Stomach (tissue), 9 donors: ENCODE data around the gene PLRG1. TPM values are rescaled to one million over a fixed set of nuclear protein-coding genes. Genes with fewer than 3 reads are reported as not detected.

ENCODE experiments used
- DNase-seq, 2 donors: peaks; one replicate each; pipeline versions ENCODE4 v3.0.0 to v3.0.0-alpha.2; 2013 to 2019
- H3K27ac ChIP-seq, 5 donors: fragments of 200-600 bp in 4 of 5; sonication (generic) in 4 of 5; one replicate each; pipeline ENCODE4 v1.5.1; 2013 to 2019; ENCODE audit warnings: mild to moderate bottlenecking in 1 of 5, moderate library complexity in 1 of 5
- H3K27me3 ChIP-seq, 3 donors: fragments of 200-600 bp; sonication (generic); one replicate each; pipeline ENCODE4 v1.5.1; 2017 to 2019; ENCODE audit warnings: mixed run types in 1 of 3
- H3K36me3 ChIP-seq, 4 donors: fragments of 200-600 bp; sonication (generic); 1 replicate in 3 of 4; 2 replicates in 1 of 4; pipeline ENCODE4 v1.5.1; 2016 to 2019
- H3K4me1 ChIP-seq, 4 donors: fragments of 200-600 bp; sonication (generic); one replicate each; pipeline ENCODE4 v1.5.1; 2016 to 2019
- H3K4me3 ChIP-seq, 4 donors: fragments of 200-600 bp; sonication (generic) in 3 of 4; one replicate each; pipeline ENCODE4 v1.5.1; 2016 to 2019; ENCODE audit warnings: mild to moderate bottlenecking in 1 of 4
- H3K9me3 ChIP-seq, 4 donors: fragments of 200-600 bp; sonication (generic); one replicate each; pipeline ENCODE4 v1.5.1; 2016 to 2019
- CTCF ChIP-seq, 7 experiments: fragments of 450-650 bp in 4 of 7; fragments of 200-600 bp in 3 of 7; sonication (generic) in 3 of 7; IDR thresholded peaks; one replicate each; pipeline ENCODE4 v1.5.1; 2016 to 2019; ENCODE audit warnings: antibody characterized with exemption in 7 of 7, control low read depth in 2 of 7, mild to moderate bottlenecking in 1 of 7
- EP300 ChIP-seq: sonication (generic); formaldehyde crosslinking; IDR thresholded peaks from one replicate; pipeline ENCODE4 v1.6.1; 2017; ENCODE audit warnings: antibody characterized with exemption
- POLR2A ChIP-seq, 4 donors: fragments of 450-650 bp; IDR thresholded peaks; one replicate each; pipeline ENCODE4 v1.6.1; 2016; ENCODE audit warnings: antibody characterized with exemption in 4 of 4, control low read depth in 2 of 4, mild to moderate bottlenecking in 1 of 4, moderate library complexity in 1 of 4
- POLR2AphosphoS5 ChIP-seq, 3 donors: sonication (generic); formaldehyde crosslinking; IDR thresholded peaks; one replicate each; pipeline ENCODE4 v1.6.1; 2016; ENCODE audit warnings: antibody characterized with exemption in 3 of 3
- WGBS, 5 donors: extraction: QIAGEN DNeasy Blood & Tissue Kit in 3 of 5; methylation state at CpG; one replicate each; pipeline versions ENCODE4 v1.1.5 to v1.1.7; 2013 to 2018; 5-methylcytosine and 5-hydroxymethylcytosine counted together
- intact Hi-C: fragments of 100-400 bp; cut with DNase I; formaldehyde crosslinking; loops from one replicate; pipeline ENCODE4 v1.15.1; 2023; ENCODE audit warnings: low total_unique reads
- polyA plus RNA-seq, 3 donors: library from polyadenylated mRNA; stranded (reverse); fragments of 200-250 nt; gene quantifications; one replicate each; pipeline ENCODE4 v1.2.3, GENCODE V29; 2013
- total RNA-seq, 5 donors: library from RNA; depleted of rRNA; stranded (reverse); fragments of >200 nt; gene quantifications; one replicate each; pipeline versions ENCODE4 v1.1.0 to v1.2.3, GENCODE V29; 2014 to 2016
- donor health status: healthy with polysubstance abuse.
- donor health status: Bipolar disorder and iron deficiency.
- donor health status: healthy.

PLRG1 gene
- total and polyA plus RNA-seq, 8 donors: 1.2 to 52.5 (median 42.3) TPM

GRCh38 chr4:154519214-154519613 lies 31.0 kb downstream of the PLRG1 start:
- no peaks in the 10 kb centered on the region for H3K4me1 ChIP-seq
- TF ChIP-seq POLR2AphosphoS5 (IDR thresholded peaks at IDR 0.05): no peak
- no peak for TF ChIP-seq POLR2A (IDR thresholded peaks at IDR 0.05)
- TF ChIP-seq CTCF (IDR thresholded peaks at IDR 0.05): no peak
- TF ChIP-seq EP300: no peak
- peaks cover 0 to 10% (median 0%) of the 10 kb centered on the region in 3 donors for H3K27me3 ChIP-seq
- WGBS, 5 donors: 74 to 91% (median 84%) methylated on average over 4 of the region's 4 CpGs
- H3K9me3 ChIP-seq: no peaks in the 10 kb centered on the region
- intact Hi-C loops: no loop called here
- no peak overlapping the region for H3K27ac ChIP-seq
- H3K36me3 ChIP-seq: no peaks in the 10 kb centered on the region
- no peak for DNase-seq
- no peak overlapping the region for H3K4me3 ChIP-seq

- no peaks in the 10 kb centered on the region for H3K27me3 ChIP-seq
- WGBS, 5 donors: 71 to 85% (median 82%) methylated on average over 4 of the region's 4 CpGs
- H3K27ac ChIP-seq: no peak overlapping the region
- no peaks in the 10 kb centered on the region for H3K9me3 ChIP-seq
- H3K4me1 ChIP-seq: no peaks in the 10 kb centered on the region
- no peaks in the 10 kb centered on the region for H3K36me3 ChIP-seq
- no peak overlapping the region for H3K4me3 ChIP-seq
- no peak for DNase-seq
- intact Hi-C loops: no loop called here
- TF ChIP-seq EP300 (no peak), POLR2AphosphoS5 (IDR thresholded peaks at IDR 0.05) (no peak), POLR2A (IDR thresholded peaks at IDR 0.05) (no peak), CTCF (IDR thresholded peaks at IDR 0.05) (no peak)
Measured at GRCh38 chr4:154517591-154517990, 32.6 kb downstream of the PLRG1 start.

DNA sequence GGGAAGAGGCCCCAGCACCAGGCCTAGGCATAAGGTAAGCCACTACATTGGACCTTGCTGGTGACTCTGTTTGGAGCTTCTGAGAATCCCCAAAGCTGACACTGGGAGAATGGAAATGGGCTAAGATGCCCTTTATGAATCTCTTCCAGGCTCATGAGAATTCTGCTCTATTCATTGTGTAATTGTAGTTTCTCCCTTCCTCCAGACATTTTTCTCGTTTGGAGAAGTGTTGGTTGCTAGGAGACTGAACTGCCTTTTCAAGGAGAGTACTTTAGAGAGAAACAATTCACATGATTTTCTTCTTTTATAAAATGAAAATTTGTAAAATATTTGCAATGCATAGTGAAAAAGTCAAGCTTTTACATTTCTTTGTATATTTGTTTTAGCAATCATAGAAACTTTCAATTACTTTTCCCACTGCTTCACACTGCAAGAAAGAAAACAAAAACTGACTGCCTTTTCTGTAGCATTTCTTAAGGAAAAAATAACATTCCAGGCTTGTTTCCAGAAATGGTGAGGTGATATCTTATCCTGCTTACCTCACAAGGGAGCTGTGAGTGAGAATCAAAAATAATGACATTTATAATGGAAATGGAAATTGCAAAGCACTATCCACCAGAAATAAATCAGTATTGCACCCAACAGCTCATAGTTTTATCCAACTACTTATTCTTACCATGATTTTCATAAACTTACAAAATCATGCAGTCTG lies 33.7 kb downstream of the PLRG1 start:
- H3K27ac ChIP-seq: no peak overlapping the region
- H3K36me3 ChIP-seq: no peaks in the 10 kb centered on the region
- H3K4me1 ChIP-seq: no peaks in the 10 kb centered on the region
- 5 to 22% (median 8%) methylated on average over 1 of the region's 1 CpG for WGBS, 5 donors
- H3K9me3 ChIP-seq: no peaks in the 10 kb centered on the region
- no peak for DNase-seq
- intact Hi-C loops: no loop called here
- TF ChIP-seq EP300 (no peak), POLR2A (IDR thresholded peaks at IDR 0.05) (no peak), POLR2AphosphoS5 (IDR thresholded peaks at IDR 0.05) (no peak), CTCF (IDR thresholded peaks at IDR 0.05) (no peak)
- H3K27me3 ChIP-seq: no peaks in the 10 kb centered on the region
- no peak overlapping the region for H3K4me3 ChIP-seq

DNA sequence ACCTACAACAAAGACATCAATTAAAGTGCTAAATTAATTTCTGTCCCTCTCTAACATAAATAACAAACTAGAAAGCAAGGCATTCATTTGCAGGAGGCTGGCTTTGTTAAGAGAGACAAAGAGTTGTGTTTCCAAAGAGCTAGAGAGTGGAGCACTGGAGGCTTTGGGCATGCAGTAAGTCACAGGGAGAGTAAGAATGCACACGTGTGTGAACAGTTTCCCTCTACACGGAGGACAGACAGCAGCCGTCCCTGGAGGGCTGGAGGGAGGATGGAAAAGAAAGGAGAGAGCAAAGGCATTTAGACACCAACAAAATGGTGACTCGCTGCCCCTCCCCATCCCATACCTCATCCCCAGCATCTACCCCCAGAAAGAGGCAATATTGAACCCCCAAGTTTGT lies 38.2 kb downstream of the PLRG1 start:
- TF ChIP-seq POLR2AphosphoS5 (IDR thresholded peaks at IDR 0.05) (no peak), EP300 (no peak), CTCF (IDR thresholded peaks at IDR 0.05) (no peak), POLR2A (IDR thresholded peaks at IDR 0.05) (no peak)
- Histone ChIP-seq H3K4me1 (no peaks in the 10 kb centered on the region), H3K4me3 (no peak overlapping the region), H3K9me3 (no peaks in the 10 kb centered on the region), H3K36me3 (no peaks in the 10 kb centered on the region), H3K27ac (no peak overlapping the region), H3K27me3 (no peaks in the 10 kb centered on the region)
- no peak for DNase-seq
- 67 to 75% (median 71%) methylated on average over 4 of the region's 4 CpGs for WGBS, 5 donors
- intact Hi-C loops: no loop called here
